Endothelial cell of umbilical vein (primary cell): ENCODE data around the gene FAM3A.

Experiments used
- CTCF ChIP-seq, 2 donors: IDR thresholded peaks; 1 replicate in 1 of 2; 2 replicates in 1 of 2; pipeline ENCODE4 v1.5.1; 2011; ENCODE audit warnings: low read length in 2 of 2, mild to moderate bottlenecking in 2 of 2, moderate library complexity in 2 of 2, control low read depth in 1 of 2, inconsistent platforms in 1 of 2, low read depth in 1 of 2; ENCODE audit not compliant: insufficient read depth in 1 of 2; ENCODE audit errors: extremely low read depth in 1 of 2
- EZH2 ChIP-seq: IDR thresholded peaks from 2 replicates; pipeline ENCODE4 v1.6.1; 2012; ENCODE audit warnings: borderline replicate concordance, low read depth, mild to moderate bottlenecking, moderate library complexity, low read length, inconsistent platforms; ENCODE audit not compliant: severe bottlenecking
- POLR2A ChIP-seq: IDR thresholded peaks from 2 replicates; pipeline ENCODE4 v1.6.1; 2012; ENCODE audit warnings: low read depth, mild to moderate bottlenecking, control low read depth, low read length

GRCh38 chrX:154548028-154548316 lies 31.9 kb upstream of the FAM3A start:
- TF ChIP-seq CTCF (IDR thresholded peaks at IDR 0.05; ENCODE audit: extremely low read depth in 1 of 2, insufficient read depth in 1 of 2, low read depth in 1 of 2, low read length in 2 of 2) (no peak), POLR2A (no peak), EZH2 (no peak)
